ENCODE data around the gene PRKAG3. TPM values are rescaled to one million over a fixed set of nuclear protein-coding genes. Genes with fewer than 3 reads are reported as not detected.
A peak's percentile ranks its signal among the peaks of the same experiment; 100 is the strongest.

Gene PRKAG3
- total RNA-seq, 1 donor from 2014 or later = not detected

GRCh38 chr2:218875692-218876246 is 44.2 kb upstream of the PRKAG3 start:
- peaks cover 4% of the 10 kb centered on the region for H3K9me3 Mint-ChIP-seq (ENCODE audit: low read depth)
- H3K36me3 Mint-ChIP-seq (ENCODE audit: insufficient read depth) = peaks cover 1% of the 10 kb centered on the region
- H3K4me3 Mint-ChIP-seq (ENCODE audit: low read depth) = no peak overlapping the region
- DNase-seq (ENCODE audit: low spot score, unreplicated experiment) = no peak
- H3K27me3 Mint-ChIP-seq = peaks cover 79% of the 10 kb centered on the region
- H3K4me1 Mint-ChIP-seq (ENCODE audit: low read depth) = peaks cover 3% of the 10 kb centered on the region
- no peak for TF ChIP-seq CTCF (IDR thresholded peaks at IDR 0.05; ENCODE audit: unreplicated experiment)
- no peak overlapping the region for H3K27ac Mint-ChIP-seq

GRCh38 chr2:218873359-218874194 is 42.0 kb upstream of the PRKAG3 start:
- peaks cover 3% of the 10 kb centered on the region for H3K4me1 Mint-ChIP-seq (ENCODE audit: low read depth)
- peaks cover 4% of the 10 kb centered on the region for H3K9me3 Mint-ChIP-seq (ENCODE audit: low read depth)
- H3K36me3 Mint-ChIP-seq (ENCODE audit: insufficient read depth) = peaks cover 1% of the 10 kb centered on the region
- no peak overlapping the region for H3K27ac Mint-ChIP-seq
- no peak overlapping the region for H3K4me3 Mint-ChIP-seq (ENCODE audit: low read depth)
- no peak for TF ChIP-seq CTCF (IDR thresholded peaks at IDR 0.05; ENCODE audit: unreplicated experiment)
- DNase-seq (ENCODE audit: low spot score, unreplicated experiment) = no peak
- peaks cover 86% of the 10 kb centered on the region for H3K27me3 Mint-ChIP-seq

- Mint-ChIP-seq H3K27me3 (peaks cover 88% of the 10 kb centered on the region), H3K4me1 (ENCODE audit: low read depth) (peaks cover 3% of the 10 kb centered on the region), H3K36me3 (ENCODE audit: insufficient read depth) (peaks cover 1% of the 10 kb centered on the region), H3K9me3 (ENCODE audit: low read depth) (peaks cover 4% of the 10 kb centered on the region), H3K27ac (no peak overlapping the region), H3K4me3 (ENCODE audit: low read depth) (no peak overlapping the region)
- peak; percentile 11 for TF ChIP-seq CTCF (IDR thresholded peaks at IDR 0.05; ENCODE audit: unreplicated experiment)
- no peak for DNase-seq (ENCODE audit: low spot score, unreplicated experiment)
Measured at GRCh38 chr2:218872645-218873358, 41.2 kb upstream of the PRKAG3 start.

- peaks cover 90% of the 10 kb centered on the region for H3K27me3 Mint-ChIP-seq
- H3K27ac Mint-ChIP-seq = no peak overlapping the region
- H3K4me1 Mint-ChIP-seq (ENCODE audit: low read depth) = peaks cover 3% of the 10 kb centered on the region
- DNase-seq (ENCODE audit: low spot score, unreplicated experiment) = no peak
- TF ChIP-seq CTCF (IDR thresholded peaks at IDR 0.05; ENCODE audit: unreplicated experiment) = no peak
- peaks cover 3% of the 10 kb centered on the region for H3K9me3 Mint-ChIP-seq (ENCODE audit: low read depth)
- no peak overlapping the region for H3K4me3 Mint-ChIP-seq (ENCODE audit: low read depth)
- peaks cover 1% of the 10 kb centered on the region for H3K36me3 Mint-ChIP-seq (ENCODE audit: insufficient read depth)
Measured at GRCh38 chr2:218871345-218872302, 40.0 kb upstream of the PRKAG3 start.
